ENCODE results near the gene FAM174B.

FAM174B gene

GRCh38 chr15:92667287-92667904 lies 11.8 kb upstream of the FAM174B start:
- H3K9me3 ChIP-seq (ENCODE audit: insufficient read depth, low read length): no peaks in the 10 kb centered on the region
- H3K27ac ChIP-seq (ENCODE audit: low read depth, low read length): no peak overlapping the region
- H3K4me3 ChIP-seq (ENCODE audit: insufficient read depth, low read length, poor library complexity, severe bottlenecking): no peak overlapping the region
- no peaks in the 10 kb centered on the region for H4K20me1 ChIP-seq (ENCODE audit: low read depth, low read length)
- H3K79me2 ChIP-seq (ENCODE audit: insufficient read depth, low read length): no peaks in the 10 kb centered on the region
- no peak overlapping the region for H3K9ac ChIP-seq (ENCODE audit: low read length)
- TF ChIP-seq CTCF (IDR thresholded peaks at IDR 0.05; ENCODE audit: insufficient read depth, low read length, poor library complexity, severe bottlenecking) (no peak), EZH2phosphoT487 (conservative IDR thresholded peaks at IDR 0.05; ENCODE audit: low read length) (no peak)
- H3F3A ChIP-seq (ENCODE audit: insufficient read depth): no peaks in the 10 kb centered on the region
- H2AFZ ChIP-seq (ENCODE audit: low read depth, low read length, severe bottlenecking): no peak overlapping the region
- H3K36me3 ChIP-seq (ENCODE audit: low read length): no peaks in the 10 kb centered on the region
- H3K9me2 ChIP-seq (replicated peaks; ENCODE audit: insufficient read depth, low read length): no peaks in the 10 kb centered on the region
- H3K4me2 ChIP-seq (ENCODE audit: low read depth, low read length, poor library complexity, severe bottlenecking): no peak overlapping the region
- no peaks in the 10 kb centered on the region for H3K27me3 ChIP-seq (ENCODE audit: low read length)

- no peak for TF ChIP-seq EZH2phosphoT487 (conservative IDR thresholded peaks at IDR 0.05; ENCODE audit: low read length)
- TF ChIP-seq CTCF (IDR thresholded peaks at IDR 0.05; ENCODE audit: insufficient read depth, low read length, poor library complexity, severe bottlenecking): no peak
- Histone ChIP-seq H3K79me2 (ENCODE audit: insufficient read depth, low read length) (no peaks in the 10 kb centered on the region), H3K4me3 (ENCODE audit: insufficient read depth, low read length, poor library complexity, severe bottlenecking) (no peak overlapping the region), H3K36me3 (ENCODE audit: low read length) (no peaks in the 10 kb centered on the region), H4K20me1 (ENCODE audit: low read depth, low read length) (no peaks in the 10 kb centered on the region), H2AFZ (ENCODE audit: low read depth, low read length, severe bottlenecking) (no peak overlapping the region), H3K27ac (ENCODE audit: low read depth, low read length) (no peak overlapping the region), H3F3A (ENCODE audit: insufficient read depth) (no peaks in the 10 kb centered on the region), H3K27me3 (ENCODE audit: low read length) (no peaks in the 10 kb centered on the region), H3K9me3 (ENCODE audit: insufficient read depth, low read length) (no peaks in the 10 kb centered on the region), H3K4me2 (ENCODE audit: low read depth, low read length, poor library complexity, severe bottlenecking) (no peak overlapping the region), H3K9me2 (replicated peaks; ENCODE audit: insufficient read depth, low read length) (no peaks in the 10 kb centered on the region), H3K9ac (ENCODE audit: low read length) (no peak overlapping the region)
Observed at GRCh38 chr15:92666780-92667179, 11.2 kb upstream of the FAM174B start.

GRCh38 chr15:92665100-92665555 lies 9.6 kb upstream of the FAM174B start:
- Histone ChIP-seq H3K9me2 (replicated peaks; ENCODE audit: insufficient read depth, low read length) (no peaks in the 10 kb centered on the region), H3K9me3 (ENCODE audit: insufficient read depth, low read length) (no peaks in the 10 kb centered on the region), H3F3A (ENCODE audit: insufficient read depth) (no peaks in the 10 kb centered on the region), H4K20me1 (ENCODE audit: low read depth, low read length) (no peaks in the 10 kb centered on the region), H3K36me3 (ENCODE audit: low read length) (no peaks in the 10 kb centered on the region), H3K79me2 (ENCODE audit: insufficient read depth, low read length) (no peaks in the 10 kb centered on the region), H3K27ac (ENCODE audit: low read depth, low read length) (no peak overlapping the region), H3K4me3 (ENCODE audit: insufficient read depth, low read length, poor library complexity, severe bottlenecking) (no peak overlapping the region), H3K9ac (ENCODE audit: low read length) (no peak overlapping the region), H3K4me2 (ENCODE audit: low read depth, low read length, poor library complexity, severe bottlenecking) (no peak overlapping the region), H3K27me3 (ENCODE audit: low read length) (no peaks in the 10 kb centered on the region), H2AFZ (ENCODE audit: low read depth, low read length, severe bottlenecking) (no peak overlapping the region)
- TF ChIP-seq CTCF (IDR thresholded peaks at IDR 0.05; ENCODE audit: insufficient read depth, low read length, poor library complexity, severe bottlenecking) (no peak), EZH2phosphoT487 (conservative IDR thresholded peaks at IDR 0.05; ENCODE audit: low read length) (no peak)

Data from SU-DHL-6 (cell line).